ENCODE data around the gene BATF2.

GRCh38 chr11:64990222-64990923, 6.4 kb downstream of the BATF2 start:
- TF ChIP-seq CTCF (IDR thresholded peaks at IDR 0.05; ENCODE audit: poor library complexity, severe bottlenecking) (no peak), EZH2 (IDR thresholded peaks at IDR 0.05; ENCODE audit: borderline replicate concordance, insufficient read depth, low read length, poor library complexity, severe bottlenecking) (no peak), POLR2AphosphoS5 (IDR thresholded peaks at IDR 0.05) (no peak)

All from neural cell (in vitro differentiated cells).